SK-N-MC (cell line): ENCODE data around the gene PCED1B.

Source experiments
- DNase-seq: peaks from one replicate; pipeline ENCODE4 v3.0.0-alpha.2; 2011; ENCODE audit warnings: low read depth, low spot score
- H3K27ac ChIP-seq: fragments of 200-600 bp; sonication (generic); 2 replicates; pipeline ENCODE4 v1.5.1; 2016; ENCODE audit warnings: mixed run types
- H3K36me3 ChIP-seq: fragments of 200-600 bp; sonication (generic); 2 replicates; pipeline ENCODE4 v1.6.1; 2017; ENCODE audit warnings: antibody characterized with exemption, low read length, mixed read lengths; ENCODE audit not compliant: insufficient read depth
- H3K4me3 ChIP-seq: fragments of 200-600 bp; sonication (generic); 2 replicates; pipeline ENCODE4 v1.5.1; 2016
- H3K9ac ChIP-seq: fragments of 200-600 bp; sonication (generic); 2 replicates; pipeline ENCODE4 v1.8.0; 2017; ENCODE audit warnings: mixed run types, mixed read lengths; ENCODE audit not compliant: insufficient read length
- H3K9me3 ChIP-seq: fragments of 200-600 bp; sonication (generic); 2 replicates; pipeline ENCODE4 v1.6.1; 2017; ENCODE audit warnings: low read depth, mild to moderate bottlenecking, antibody characterized with exemption, low read length, moderate library complexity, mixed read lengths
- EZH2 ChIP-seq: fragments of 200-600 bp; sonication (generic); IDR thresholded peaks from one replicate; pipeline ENCODE4 v1.6.1; 2017; ENCODE audit warnings: antibody characterized with exemption
- FOXP2 ChIP-seq: optimal IDR thresholded peaks from 2 replicates; pipeline ENCODE3; 2011; ENCODE audit warnings: mild to moderate bottlenecking, moderate library complexity; ENCODE audit not compliant: insufficient read depth; ENCODE audit errors: extremely low read length, control extremely low read depth
- POLR2AphosphoS5 ChIP-seq: IDR thresholded peaks from 2 replicates; pipeline ENCODE4 v1.6.1; 2012; ENCODE audit warnings: mild to moderate bottlenecking, low read depth, low read length, borderline replicate concordance

PCED1B gene, protein sequence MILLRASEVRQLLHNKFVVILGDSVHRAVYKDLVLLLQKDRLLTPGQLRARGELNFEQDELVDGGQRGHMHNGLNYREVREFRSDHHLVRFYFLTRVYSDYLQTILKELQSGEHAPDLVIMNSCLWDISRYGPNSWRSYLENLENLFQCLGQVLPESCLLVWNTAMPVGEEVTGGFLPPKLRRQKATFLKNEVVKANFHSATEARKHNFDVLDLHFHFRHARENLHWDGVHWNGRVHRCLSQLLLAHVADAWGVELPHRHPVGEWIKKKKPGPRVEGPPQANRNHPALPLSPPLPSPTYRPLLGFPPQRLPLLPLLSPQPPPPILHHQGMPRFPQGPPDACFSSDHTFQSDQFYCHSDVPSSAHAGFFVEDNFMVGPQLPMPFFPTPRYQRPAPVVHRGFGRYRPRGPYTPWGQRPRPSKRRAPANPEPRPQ

DNA sequence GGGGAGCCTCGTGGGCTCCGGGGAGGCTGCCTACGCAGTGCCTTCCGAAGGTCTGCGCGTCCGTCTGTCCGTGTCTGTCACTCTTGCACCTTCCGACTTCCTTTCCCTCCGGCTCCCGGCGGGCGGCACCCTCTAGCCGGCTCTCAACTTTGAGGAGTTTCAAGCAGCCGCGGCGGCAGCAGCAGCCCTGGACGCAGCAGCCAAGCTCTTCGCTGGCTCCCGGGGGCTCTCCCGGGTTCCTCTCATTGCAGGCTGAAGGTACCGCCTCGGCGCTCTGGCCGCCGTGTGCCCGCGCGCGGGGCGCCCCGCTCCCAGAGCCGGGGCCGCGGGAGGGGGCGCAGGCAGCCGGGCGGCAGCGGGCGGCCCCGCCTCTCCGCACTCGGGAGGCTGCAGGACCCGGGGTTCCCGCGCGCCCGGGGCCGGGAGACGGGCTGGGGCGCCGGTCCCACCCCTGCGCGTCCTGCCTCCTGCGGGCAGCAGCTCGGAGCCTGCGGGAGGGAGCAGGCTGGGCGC, at the start of gene PCED1B, which contains the start of gene AMIGO2:
TSS of gene PCED1B (plus strand) at position 154 of the 513 bp plus-strand sequence. CDS start 155,443 bp downstream, outside the sequence.
TSS of gene AMIGO2 (minus strand) at position 492 of the 513 bp plus-strand sequence. CDS start 957 bp downstream, outside the sequence.
- no peaks in the 10 kb centered on the region for H3K36me3 ChIP-seq
- H3K27ac ChIP-seq, result no peak within 1 kb of the TSS
- TF ChIP-seq POLR2AphosphoS5 (no peak), EZH2 (no peak), FOXP2 (no peak)
- no peak within 1 kb of the TSS for H3K9ac ChIP-seq
- H3K9me3 ChIP-seq, result no peaks in the 10 kb centered on the region
- H3K4me3 ChIP-seq, result peak within 1 kb of the TSS; percentile 79
- no peak for DNase-seq

DNA sequence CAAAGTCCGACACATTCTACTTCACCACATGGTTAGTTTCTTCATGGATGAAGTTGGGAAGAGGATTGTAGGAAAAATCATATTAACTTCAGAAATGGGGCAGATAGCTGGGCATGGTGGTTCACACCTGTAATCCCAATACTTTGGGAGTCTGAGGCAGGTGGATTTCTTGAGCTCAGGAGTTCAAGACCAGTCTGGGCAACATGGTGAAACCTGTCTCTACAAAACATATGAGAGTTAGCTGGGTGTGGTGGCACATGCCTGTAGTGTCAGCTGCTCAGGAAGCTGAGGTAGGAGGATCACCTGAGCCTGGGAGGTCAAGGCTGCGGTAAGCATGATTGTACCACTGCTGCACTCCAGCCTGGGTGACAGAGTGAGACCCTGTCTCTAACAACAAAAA, 49.5 kb upstream of the PCED1B start:
- TF ChIP-seq EZH2 (no peak), FOXP2 (no peak), POLR2AphosphoS5 (no peak)
- H3K27ac ChIP-seq, result no peak overlapping the region

GRCh38 chr12:47032644-47033043, 46.8 kb upstream of the PCED1B start:
- no peak overlapping the region for H3K4me3 ChIP-seq
- no peaks in the 10 kb centered on the region for H3K9me3 ChIP-seq
- DNase-seq, result peak; percentile 63
- H3K27ac ChIP-seq, result no peak overlapping the region
- TF ChIP-seq FOXP2, result no peak
- TF ChIP-seq EZH2, result no peak
- no peak for TF ChIP-seq POLR2AphosphoS5
- no peaks in the 10 kb centered on the region for H3K36me3 ChIP-seq
- H3K9ac ChIP-seq, result no peak overlapping the region

More for the DNA sequence above, 49.5 kb upstream of the PCED1B start:
- no peak overlapping the region for H3K4me3 ChIP-seq
- H3K9ac ChIP-seq, result no peak overlapping the region
- H3K36me3 ChIP-seq, result no peaks in the 10 kb centered on the region
- no peak for DNase-seq
- H3K9me3 ChIP-seq, result no peaks in the 10 kb centered on the region

DNA sequence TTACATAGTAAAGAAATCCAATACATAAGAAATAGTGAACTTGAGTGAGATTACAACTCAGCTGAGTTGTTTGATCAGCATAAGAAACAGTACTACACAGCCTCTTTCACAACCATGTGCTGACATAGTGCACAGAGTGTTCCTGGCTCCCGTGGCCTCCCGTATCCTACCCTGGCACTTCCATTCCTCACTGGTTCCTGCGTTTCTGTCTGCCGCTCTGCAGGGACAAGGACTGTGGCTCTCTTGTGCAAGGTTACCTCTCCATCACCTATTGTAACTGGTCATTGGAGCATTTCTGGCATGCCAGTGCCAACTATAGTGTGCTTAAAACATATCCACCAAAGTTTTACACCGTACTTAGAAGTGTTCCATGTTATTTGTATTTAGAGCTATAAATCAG, 46.3 kb upstream of the PCED1B start:
- no peak overlapping the region for H3K27ac ChIP-seq
- no peak for DNase-seq
- no peak overlapping the region for H3K9ac ChIP-seq
- no peaks in the 10 kb centered on the region for H3K9me3 ChIP-seq
- H3K4me3 ChIP-seq, result no peak overlapping the region
- no peaks in the 10 kb centered on the region for H3K36me3 ChIP-seq
- no peak for TF ChIP-seq EZH2
- TF ChIP-seq POLR2AphosphoS5, result no peak
- TF ChIP-seq FOXP2, result no peak

DNA sequence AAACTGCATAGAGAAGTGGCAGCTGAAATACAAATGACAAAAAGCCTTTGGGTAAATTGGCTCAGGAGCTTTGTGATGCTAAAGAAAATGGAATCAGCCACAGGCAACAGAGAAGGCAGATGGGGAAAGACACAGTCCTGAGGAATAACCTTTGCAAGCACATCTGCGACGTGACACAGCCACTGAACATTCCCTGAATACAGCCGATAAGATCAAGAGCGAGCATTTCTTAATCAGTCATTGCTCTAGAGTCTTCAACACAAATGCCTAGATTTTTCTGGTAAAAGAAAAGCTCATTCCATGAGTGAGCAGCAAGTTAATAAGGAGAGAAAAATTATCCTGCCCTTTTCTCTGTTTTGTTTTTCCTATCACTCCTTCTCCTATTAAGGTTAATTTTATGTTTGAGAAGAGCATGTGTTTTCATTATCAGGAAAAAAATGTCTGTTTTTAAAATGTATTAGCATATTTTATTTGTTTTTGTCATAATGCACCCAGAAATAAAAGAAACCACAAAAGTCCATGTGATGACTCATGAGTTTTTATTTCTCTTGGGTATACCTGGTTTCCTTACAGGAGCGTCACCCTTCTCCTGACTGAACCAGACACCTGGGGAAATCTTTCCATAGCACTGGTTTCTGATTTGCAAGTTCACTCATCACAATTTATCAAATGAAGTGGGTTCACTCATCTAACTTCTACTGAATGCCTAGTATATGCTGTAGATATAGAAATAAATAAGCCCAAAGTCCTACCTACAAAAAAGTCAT, 45.4 kb upstream of the PCED1B start:
- Histone ChIP-seq H3K9ac (no peak overlapping the region), H3K36me3 (no peaks in the 10 kb centered on the region), H3K4me3 (no peak overlapping the region), H3K9me3 (no peaks in the 10 kb centered on the region), H3K27ac (no peak overlapping the region)
- DNase-seq, result no peak
- TF ChIP-seq FOXP2, result no peak
- no peak for TF ChIP-seq EZH2
- no peak for TF ChIP-seq POLR2AphosphoS5

GRCh38 chr12:47034661-47035060, 44.8 kb upstream of the PCED1B start:
- TF ChIP-seq POLR2AphosphoS5 (no peak), EZH2 (no peak), FOXP2 (no peak)
- no peak overlapping the region for H3K4me3 ChIP-seq
- no peak overlapping the region for H3K9ac ChIP-seq
- DNase-seq, result no peak
- no peaks in the 10 kb centered on the region for H3K36me3 ChIP-seq
- H3K27ac ChIP-seq, result no peak overlapping the region
- H3K9me3 ChIP-seq, result no peaks in the 10 kb centered on the region

- Histone ChIP-seq H3K9ac (no peak overlapping the region), H3K9me3 (no peaks in the 10 kb centered on the region), H3K36me3 (no peaks in the 10 kb centered on the region), H3K4me3 (no peak overlapping the region), H3K27ac (no peak overlapping the region)
- no peak for TF ChIP-seq EZH2
- no peak for TF ChIP-seq POLR2AphosphoS5
- TF ChIP-seq FOXP2, result no peak
- no peak for DNase-seq
These were observed 43.9 kb upstream of the PCED1B start for GRCh38 chr12:47035484-47035883.

DNA sequence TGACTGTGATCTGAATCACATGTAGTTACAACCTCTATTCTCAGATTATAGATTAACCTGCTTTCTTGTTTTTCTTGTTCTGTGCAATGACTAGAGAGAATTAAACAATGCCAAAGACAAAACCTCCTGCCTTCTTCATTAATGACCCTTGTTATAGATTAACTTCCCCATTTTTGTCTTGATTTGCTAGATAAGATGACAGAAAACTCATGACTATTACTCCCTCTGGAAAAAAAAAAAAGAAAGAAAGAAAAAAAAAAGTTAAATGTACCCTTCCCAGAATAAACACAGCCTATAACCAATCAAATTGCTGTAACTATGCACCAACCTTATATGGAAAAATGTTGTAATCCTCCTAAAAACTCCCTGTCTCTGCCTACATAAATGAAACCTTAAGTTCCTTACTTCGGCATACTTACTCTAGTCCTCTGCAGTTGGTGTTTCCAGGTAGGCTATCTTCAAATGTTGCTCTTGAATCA, 41.1 kb upstream of the PCED1B start:
- TF ChIP-seq FOXP2 (no peak), POLR2AphosphoS5 (no peak), EZH2 (no peak)
- H3K9me3 ChIP-seq, result no peaks in the 10 kb centered on the region
- no peak overlapping the region for H3K9ac ChIP-seq
- no peak overlapping the region for H3K4me3 ChIP-seq
- no peak overlapping the region for H3K27ac ChIP-seq
- no peaks in the 10 kb centered on the region for H3K36me3 ChIP-seq
- no peak for DNase-seq
